ENCODE results near the gene LETM1. TPM values are rescaled to one million over a fixed set of nuclear protein-coding genes. Genes with fewer than 3 reads are reported as not detected.
A peak's percentile ranks its signal among the peaks of the same experiment; 100 is the strongest.
"Not testable (repeated sequence)": the region's sequence is repeated elsewhere in the genome, so short reads cannot be mapped to it uniquely, and the experiment has no call there.

Gene LETM1
- total RNA-seq, 4 donors from 2014 or later = 93.3 to 151 (median 121) TPM

GRCh38 chr4:1850276-1850675 lies 5.7 kb downstream of the LETM1 start:
- Histone ChIP-seq H3K4me3 (no peak overlapping the region), H3K27ac (peak overlapping the region in 2 of 4 donors; percentile 11 to 63), H3K36me3 (peaks cover 0 to 31% (median 0%) of the 10 kb centered on the region in 3 donors), H3K9me3 (no peaks in the 10 kb centered on the region), H3K27me3 (no peaks in the 10 kb centered on the region), H3K4me1 (peaks cover 0 to 41% (median 4%) of the 10 kb centered on the region in 4 donors)
- no peak for TF ChIP-seq POLR2A (IDR thresholded peaks at IDR 0.05)
- TF ChIP-seq CTCF (IDR thresholded peaks at IDR 0.05) = no peak
- no peak for DNase-seq

GRCh38 chr4:1846580-1846979 lies 9.4 kb downstream of the LETM1 start:
- no peaks in the 10 kb centered on the region for H3K27me3 ChIP-seq

GRCh38 chr4:1844618-1845017 lies 11.3 kb downstream of the LETM1 start:
- not testable (repeated sequence) for H3K27me3 ChIP-seq, H3K4me1 ChIP-seq, H3K27ac ChIP-seq, H3K4me3 ChIP-seq, H3K9me3 ChIP-seq, DNase-seq
- peaks cover 0 to 83% (median 0%) of the 10 kb centered on the region in 3 donors for H3K36me3 ChIP-seq

More at GRCh38 chr4:1846580-1846979, 9.4 kb downstream of the LETM1 start:
- Histone ChIP-seq H3K9me3 (no peaks in the 10 kb centered on the region), H3K27ac (no peak overlapping the region), H3K4me1 (peaks cover 0 to 16% (median under 1%) of the 10 kb centered on the region in 4 donors), H3K4me3 (no peak overlapping the region), H3K36me3 (peaks cover 0 to 63% (median 0%) of the 10 kb centered on the region in 3 donors)
- DNase-seq = no peak
- TF ChIP-seq POLR2A (IDR thresholded peaks at IDR 0.05) = no peak

- TF ChIP-seq POLR2A (IDR thresholded peaks at IDR 0.05) (no peak), CTCF (IDR thresholded peaks at IDR 0.05) (no peak)
- DNase-seq = no peak
- H3K27me3 ChIP-seq = no peaks in the 10 kb centered on the region
- peaks cover 0 to 90% (median 0%) of the 10 kb centered on the region in 3 donors for H3K36me3 ChIP-seq
- H3K27ac ChIP-seq = no peak overlapping the region
- H3K4me1 ChIP-seq = no peaks in the 10 kb centered on the region
- H3K9me3 ChIP-seq = no peaks in the 10 kb centered on the region
- no peak overlapping the region for H3K4me3 ChIP-seq
Observed at GRCh38 chr4:1843852-1844251, 12.1 kb downstream of the LETM1 start.

- Histone ChIP-seq H3K27me3 (no peaks in the 10 kb centered on the region), H3K4me1 (no peaks in the 10 kb centered on the region), H3K36me3 (peaks cover 0 to 95% (median 0%) of the 10 kb centered on the region in 3 donors), H3K4me3 (no peak overlapping the region), H3K27ac (no peak overlapping the region), H3K9me3 (no peaks in the 10 kb centered on the region)
- DNase-seq = no peak
- TF ChIP-seq POLR2A (IDR thresholded peaks at IDR 0.05) (no peak), CTCF (IDR thresholded peaks at IDR 0.05) (no peak)
Observed at GRCh38 chr4:1842993-1843448, 12.9 kb downstream of the LETM1 start.

GRCh38 chr4:1842339-1842895 lies 13.5 kb downstream of the LETM1 start:
- no peak overlapping the region for H3K4me3 ChIP-seq
- H3K27me3 ChIP-seq = no peaks in the 10 kb centered on the region
- H3K36me3 ChIP-seq = peaks cover 0 to 95% (median 0%) of the 10 kb centered on the region in 3 donors
- H3K4me1 ChIP-seq = no peaks in the 10 kb centered on the region
- no peak for DNase-seq
- no peak overlapping the region for H3K27ac ChIP-seq
- H3K9me3 ChIP-seq = no peaks in the 10 kb centered on the region
- TF ChIP-seq CTCF (IDR thresholded peaks at IDR 0.05) = no peak
- TF ChIP-seq POLR2A (IDR thresholded peaks at IDR 0.05) = no peak

GRCh38 chr4:1841887-1842210 lies 14.1 kb downstream of the LETM1 start:
- H3K27me3 ChIP-seq = no peaks in the 10 kb centered on the region
- H3K4me3 ChIP-seq = no peak overlapping the region
- no peak for DNase-seq
- H3K4me1 ChIP-seq = no peaks in the 10 kb centered on the region
- no peak overlapping the region for H3K27ac ChIP-seq
- TF ChIP-seq CTCF (IDR thresholded peaks at IDR 0.05) (no peak), POLR2A (IDR thresholded peaks at IDR 0.05) (no peak)
- H3K36me3 ChIP-seq = peaks cover 0 to 95% (median 0%) of the 10 kb centered on the region in 3 donors
- no peaks in the 10 kb centered on the region for H3K9me3 ChIP-seq
